ENCODE measurements around the gene HYAL4. TPM values are rescaled to one million over a fixed set of nuclear protein-coding genes. Genes with fewer than 3 reads are reported as not detected.
"Not testable (repeated sequence)": the region's sequence is repeated elsewhere in the genome, so short reads cannot be mapped to it uniquely, and the experiment has no call there.

The HYAL4 gene
- total RNA-seq, 1 donor from 2014 or later = not detected

- peak; percentile 65 for ATAC-seq (ENCODE audit: low read depth)
- Mint-ChIP-seq H3K27me3 (peaks cover 6% of the 10 kb centered on the region), H3K36me3 (ENCODE audit: low read depth) (no peaks in the 10 kb centered on the region), H3K4me3 (no peak overlapping the region), H3K4me1 (peaks cover 9% of the 10 kb centered on the region), H3K9me3 (no peaks in the 10 kb centered on the region), H3K27ac (no peak overlapping the region)
- TF ChIP-seq CTCF (IDR thresholded peaks at IDR 0.05) = no peak
- CTCF ChIA-PET = no interaction called here
- DNase-seq = no peak
- intact Hi-C loops (cut with micrococcal nuclease) = no loop called here
- POLR2A ChIA-PET = interaction anchor here (1.0 kb wide), 1 partner anchor 76 kb away, joined by 3 read pairs; no protein-coding TSS in a partner anchor
Observed at GRCh38 chr7:123823898-123824753, 20.8 kb upstream of the HYAL4 start.

GRCh38 chr7:123824754-123825067 is 20.3 kb upstream of the HYAL4 start:
- Mint-ChIP-seq H3K9me3 (no peaks in the 10 kb centered on the region), H3K4me1 (peaks cover 9% of the 10 kb centered on the region), H3K27me3 (peaks cover 6% of the 10 kb centered on the region), H3K27ac (no peak overlapping the region), H3K36me3 (ENCODE audit: low read depth) (no peaks in the 10 kb centered on the region), H3K4me3 (no peak overlapping the region)
- ChIA-PET POLR2A (interaction anchor here (1.0 kb wide), 1 partner anchor 77 kb away, joined by 3 read pairs; no protein-coding TSS in a partner anchor), CTCF (no interaction called here)
- intact Hi-C loops (cut with micrococcal nuclease) = no loop called here
- DNase-seq (no peak), ATAC-seq (ENCODE audit: low read depth) (no peak)
- TF ChIP-seq CTCF (IDR thresholded peaks at IDR 0.05) = no peak

- DNase-seq = no peak
- no peak for ATAC-seq (ENCODE audit: low read depth)
- Mint-ChIP-seq H3K4me3 (no peak overlapping the region), H3K36me3 (ENCODE audit: low read depth) (no peaks in the 10 kb centered on the region), H3K27ac (no peak overlapping the region), H3K9me3 (no peaks in the 10 kb centered on the region), H3K27me3 (peaks cover 9% of the 10 kb centered on the region), H3K4me1 (peaks cover 9% of the 10 kb centered on the region)
- CTCF ChIA-PET = no interaction called here
- TF ChIP-seq CTCF (IDR thresholded peaks at IDR 0.05) = no peak
- intact Hi-C loops (cut with micrococcal nuclease) = no loop called here
- POLR2A ChIA-PET = no interaction called here
Observed at GRCh38 chr7:123828805-123829204, 16.2 kb upstream of the HYAL4 start.

GRCh38 chr7:123836656-123837055 is 8.3 kb upstream of the HYAL4 start:
- TF ChIP-seq CTCF (IDR thresholded peaks at IDR 0.05) = no peak
- ChIA-PET CTCF (no interaction called here), POLR2A (no interaction called here)
- no peaks in the 10 kb centered on the region for H3K36me3 Mint-ChIP-seq (ENCODE audit: low read depth)
- H3K27me3 Mint-ChIP-seq = peaks cover 5% of the 10 kb centered on the region
- H3K9me3 Mint-ChIP-seq = peaks cover 3% of the 10 kb centered on the region
- H3K4me1 Mint-ChIP-seq = no peaks in the 10 kb centered on the region
- intact Hi-C loops (cut with micrococcal nuclease) = no loop called here
- ATAC-seq (ENCODE audit: low read depth) (no peak), DNase-seq (no peak)
- H3K4me3 Mint-ChIP-seq = no peak overlapping the region
- no peak overlapping the region for H3K27ac Mint-ChIP-seq

- DNase-seq; H3K36me3 Mint-ChIP-seq (ENCODE audit: low read depth); intact Hi-C loops (cut with micrococcal nuclease); POLR2A ChIA-PET; H3K27me3 Mint-ChIP-seq; H3K4me3 Mint-ChIP-seq; H3K4me1 Mint-ChIP-seq; H3K9me3 Mint-ChIP-seq; ATAC-seq (ENCODE audit: low read depth); CTCF ChIA-PET; H3K27ac Mint-ChIP-seq: not testable (repeated sequence)
Observed at GRCh38 chr7:123839106-123839505, 5.9 kb upstream of the HYAL4 start.

- H3K4me3 Mint-ChIP-seq; H3K36me3 Mint-ChIP-seq (ENCODE audit: low read depth); H3K27ac Mint-ChIP-seq; intact Hi-C loops (cut with micrococcal nuclease); H3K9me3 Mint-ChIP-seq; DNase-seq; H3K4me1 Mint-ChIP-seq; CTCF ChIA-PET; POLR2A ChIA-PET; ATAC-seq (ENCODE audit: low read depth); H3K27me3 Mint-ChIP-seq: not testable (repeated sequence)
Observed at GRCh38 chr7:123844142-123844541, 827 bp upstream of the HYAL4 start.

All from activated B cell treated with CpG ODN at 0.5 μM for 24 hours (primary cell).